AG09319 (cell line): Measurements from ENCODE around the gene OTOF.

Experiments used
- DNase-seq: peaks from one replicate; pipeline ENCODE4 v3.0.0-alpha.2; 2010; ENCODE audit warnings: low read depth; ENCODE audit errors: extremely low read depth
- TF ChIP-seq, protein P1 (sequence below): IDR thresholded peaks from 2 replicates; pipeline ENCODE4 v1.5.1; 2011; ENCODE audit warnings: low read depth, mild to moderate bottlenecking, inconsistent platforms, low read length, moderate library complexity

The OTOF gene

DNA sequence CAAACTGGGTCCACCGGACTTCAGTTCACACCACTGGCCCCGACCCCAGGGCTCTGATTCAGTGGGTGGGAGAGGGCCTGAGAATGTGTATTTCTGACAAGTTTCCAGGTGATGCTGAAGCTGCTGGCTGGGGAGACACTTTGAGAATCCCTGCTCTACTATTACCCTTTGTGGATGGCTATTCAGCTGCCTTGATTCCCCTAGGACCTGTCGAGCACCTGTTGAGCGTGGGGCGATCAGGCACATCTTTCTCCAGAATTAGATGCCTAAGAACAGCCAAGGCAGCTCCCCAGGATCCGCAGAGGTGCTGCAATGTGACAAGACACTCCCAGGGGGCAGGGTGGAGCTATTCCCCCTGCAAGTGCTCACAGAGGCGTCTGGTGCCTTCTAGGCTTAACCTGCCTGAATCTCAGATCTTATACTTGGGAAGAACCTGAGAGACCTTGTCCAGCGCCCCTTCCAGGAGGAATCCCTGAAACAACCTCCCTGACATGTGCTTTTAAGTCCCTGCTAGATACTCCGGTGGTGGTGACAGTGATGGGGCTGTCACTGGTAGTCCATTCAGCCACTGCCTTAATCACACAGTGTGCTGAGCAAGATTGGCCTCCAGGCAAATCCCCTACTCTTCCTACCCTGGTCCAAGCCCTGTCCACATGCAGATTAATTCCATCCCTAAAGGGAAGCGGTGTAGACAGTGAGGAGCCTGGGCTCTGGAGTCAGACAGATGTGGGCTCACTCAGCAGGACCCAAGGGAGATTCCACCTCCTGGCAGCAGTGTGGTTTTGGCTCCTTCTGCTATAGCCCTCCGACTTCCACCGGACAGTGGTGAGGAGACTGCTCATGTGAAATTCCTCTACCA, 43.4 kb upstream of the OTOF start:
- no peak for DNase-seq
- TF ChIP-seq, protein P1, sequence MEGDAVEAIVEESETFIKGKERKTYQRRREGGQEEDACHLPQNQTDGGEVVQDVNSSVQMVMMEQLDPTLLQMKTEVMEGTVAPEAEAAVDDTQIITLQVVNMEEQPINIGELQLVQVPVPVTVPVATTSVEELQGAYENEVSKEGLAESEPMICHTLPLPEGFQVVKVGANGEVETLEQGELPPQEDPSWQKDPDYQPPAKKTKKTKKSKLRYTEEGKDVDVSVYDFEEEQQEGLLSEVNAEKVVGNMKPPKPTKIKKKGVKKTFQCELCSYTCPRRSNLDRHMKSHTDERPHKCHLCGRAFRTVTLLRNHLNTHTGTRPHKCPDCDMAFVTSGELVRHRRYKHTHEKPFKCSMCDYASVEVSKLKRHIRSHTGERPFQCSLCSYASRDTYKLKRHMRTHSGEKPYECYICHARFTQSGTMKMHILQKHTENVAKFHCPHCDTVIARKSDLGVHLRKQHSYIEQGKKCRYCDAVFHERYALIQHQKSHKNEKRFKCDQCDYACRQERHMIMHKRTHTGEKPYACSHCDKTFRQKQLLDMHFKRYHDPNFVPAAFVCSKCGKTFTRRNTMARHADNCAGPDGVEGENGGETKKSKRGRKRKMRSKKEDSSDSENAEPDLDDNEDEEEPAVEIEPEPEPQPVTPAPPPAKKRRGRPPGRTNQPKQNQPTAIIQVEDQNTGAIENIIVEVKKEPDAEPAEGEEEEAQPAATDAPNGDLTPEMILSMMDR = no peak; the same call in 1 of the 2 replicates

DNA sequence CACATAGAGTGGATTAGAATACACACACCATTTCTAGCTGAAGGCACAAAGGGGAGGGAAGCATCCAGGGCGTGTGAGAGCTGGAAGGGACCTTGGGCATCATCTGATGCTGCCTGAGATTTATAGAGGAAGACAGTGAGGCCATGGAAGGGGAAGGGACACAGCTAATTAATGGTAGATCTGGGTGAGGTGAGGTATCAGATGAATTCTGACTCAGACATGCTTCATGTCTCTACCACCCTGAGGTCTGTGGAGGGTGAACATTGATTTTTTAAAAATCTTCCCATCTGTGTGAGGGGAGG, 42.2 kb upstream of the OTOF start:
- TF ChIP-seq, protein P1 = no peak
- DNase-seq = no peak

DNA sequence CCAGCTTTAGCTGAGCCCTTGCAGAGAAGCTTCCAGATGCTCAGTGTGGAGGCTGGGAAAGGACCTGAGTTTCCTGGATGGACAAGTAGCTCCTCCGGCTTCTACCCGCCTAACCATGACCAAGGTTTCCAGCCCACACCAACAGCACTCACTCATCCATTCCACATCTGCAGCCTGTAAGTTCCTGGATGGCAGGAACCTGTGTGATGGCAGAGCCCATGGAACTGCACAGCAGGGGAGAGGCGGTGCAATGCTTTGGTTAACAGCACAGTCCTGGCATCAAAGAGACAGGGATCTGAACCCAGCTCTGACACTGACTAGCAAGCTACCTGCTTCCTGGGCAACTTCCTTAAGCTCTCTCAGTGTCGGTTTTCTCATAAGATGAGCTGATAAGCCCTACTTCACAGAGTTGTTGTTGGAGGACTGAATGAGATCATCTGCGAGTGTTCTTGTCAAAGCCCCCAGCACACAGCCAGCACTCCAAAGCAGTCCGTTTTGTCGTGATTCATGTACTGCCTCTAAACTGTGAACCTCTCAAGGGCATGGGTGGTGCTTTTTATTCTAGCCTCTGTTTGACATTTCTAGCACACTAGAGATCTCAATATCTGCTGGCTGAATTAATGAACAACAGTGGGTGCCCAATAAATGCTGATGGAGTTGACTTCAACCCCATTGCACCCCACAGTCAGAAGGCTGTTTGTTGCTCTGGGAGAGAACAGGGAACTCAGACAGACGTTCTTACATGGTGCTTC, 41.6 kb upstream of the OTOF start:
- DNase-seq = no peak
- TF ChIP-seq, protein P1 = no peak

DNA sequence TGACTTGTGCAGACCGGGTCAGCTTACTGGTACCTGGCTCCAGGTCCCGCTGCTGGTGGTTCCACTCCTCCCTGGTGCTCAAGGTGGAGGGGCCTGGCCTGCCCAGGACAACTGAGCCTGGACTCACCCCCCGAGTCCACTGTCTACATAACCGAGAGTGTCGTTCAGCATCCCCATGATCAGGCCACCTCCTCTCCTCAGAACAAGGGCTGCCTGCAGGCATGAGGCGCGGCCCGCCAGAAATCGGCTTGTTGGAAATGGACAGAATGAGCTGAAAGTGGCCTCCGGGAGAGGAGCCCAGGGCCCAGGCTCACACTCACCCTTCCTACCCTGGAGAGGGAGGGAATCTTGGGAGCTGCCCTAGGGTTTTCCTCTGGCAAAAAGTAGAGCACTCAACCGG, 38.9 kb upstream of the OTOF start:
- TF ChIP-seq, protein P1 = no peak
- DNase-seq = no peak

DNA sequence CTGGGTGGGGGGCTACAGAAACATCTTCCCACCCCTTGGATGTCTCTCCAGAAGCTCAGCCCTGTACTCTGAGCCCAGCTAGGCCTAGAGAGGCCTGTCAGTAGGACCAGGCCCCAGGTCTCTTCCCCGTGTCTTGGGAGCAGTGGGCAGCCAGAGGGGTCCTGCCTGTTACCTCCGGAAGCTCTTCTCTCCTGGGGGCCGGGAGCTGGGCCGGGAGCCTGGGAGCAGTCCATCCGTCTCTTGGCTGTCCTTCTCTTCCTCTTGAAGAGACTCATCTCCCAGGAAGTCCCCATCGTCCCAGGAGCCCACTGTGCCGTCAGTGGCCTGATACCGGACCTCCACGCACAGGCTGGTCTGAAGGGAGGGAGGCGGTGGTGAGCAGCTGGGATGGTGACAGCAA, 38.3 kb upstream of the OTOF start:
- no peak for DNase-seq
- TF ChIP-seq, protein P1 = no peak

DNA sequence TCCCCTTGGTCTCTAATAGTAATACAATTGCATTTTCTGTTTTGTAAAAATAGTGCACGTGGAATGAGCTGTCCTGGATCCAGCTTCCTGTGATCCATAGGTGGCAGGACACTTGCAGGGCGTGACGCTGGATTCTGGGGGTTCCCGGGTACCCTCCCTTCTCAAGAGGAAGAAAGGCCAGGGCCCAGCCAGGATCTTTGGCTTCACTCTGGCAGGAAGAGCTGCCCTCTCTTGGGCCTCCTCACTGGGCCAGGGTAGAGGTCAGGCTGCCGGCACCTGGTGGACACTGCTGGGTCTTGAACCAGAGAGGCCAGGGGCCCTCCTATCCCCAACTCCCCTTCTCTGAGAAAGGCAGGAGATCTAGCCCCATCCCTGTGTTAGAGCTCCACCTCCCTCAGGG, 37.8 kb upstream of the OTOF start:
- no peak for DNase-seq

More for the DNA sequence above, 37.8 kb upstream of the OTOF start:
- TF ChIP-seq, protein P1 = no peak
